Left cardiac atrium (tissue), 4 donors: ENCODE results near the gene MACROD2. TPM values are rescaled to one million over a fixed set of nuclear protein-coding genes. Genes with fewer than 3 reads are reported as not detected.

Source experiments
- ATAC-seq, 2 donors: fragments of 200-7000 bp; cut with Tn5 transposase; one replicate each; pipeline ENCODE4 v1.9.1; 2020; ENCODE audit warnings: mild to moderate bottlenecking in 2 of 2, moderate library complexity in 2 of 2
- DNase-seq: peaks from one replicate; pipeline ENCODE4 v3.0.0-alpha.2; 2020
- intact Hi-C, 2 donors: fragments of 100-400 bp; cut with DNase I; formaldehyde crosslinking; loops; one replicate each; pipeline versions ENCODE4 v1.14.1 to v1.15.1; 2022 to 2023
- total RNA-seq, 2 donors: library from RNA; stranded (reverse); fragmentation: NEBNext Ultra II Directional; extraction: Animal tissue kit (Norgen Biotek cat#: 25700); gene quantifications; one replicate each; pipeline ENCODE4 v1.2.1, GENCODE V29; 2021
- donor health status: DM: no; HTN: yes; CAD: no.
- donor health status: DM: no; HTN: yes; CAD: no; lungs with severe emphysema.
- donor health status: DM: yes; HTN: yes; CAD: no.
- donor health status: Dilated cardiomyopathy.

The MACROD2 gene
- total RNA-seq, 2 donors from 2014 or later, result 1.3 to 2.6 TPM

DNA sequence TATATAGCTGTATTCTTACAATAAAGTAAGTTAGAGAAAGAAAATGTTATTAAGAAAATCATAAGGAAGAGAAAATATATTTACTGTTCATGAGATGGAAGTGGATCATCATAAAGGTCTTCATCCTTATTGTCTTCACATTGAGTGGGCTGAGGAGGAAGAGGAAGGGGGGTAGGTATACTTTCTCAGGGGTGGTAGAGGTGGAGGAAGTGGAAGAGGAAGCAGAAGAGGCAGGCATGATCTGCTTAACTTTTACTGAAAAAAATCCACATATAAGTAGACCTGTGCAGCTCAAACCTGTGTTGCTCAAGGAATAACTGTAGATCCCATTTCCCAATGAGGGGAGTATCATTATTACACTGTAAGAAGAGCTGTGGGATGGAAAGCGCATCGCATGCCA, 1863.7 kb downstream of the MACROD2 start:
- no peak for ATAC-seq
- no peak for DNase-seq
- intact Hi-C loops, result no loop called here

DNA sequence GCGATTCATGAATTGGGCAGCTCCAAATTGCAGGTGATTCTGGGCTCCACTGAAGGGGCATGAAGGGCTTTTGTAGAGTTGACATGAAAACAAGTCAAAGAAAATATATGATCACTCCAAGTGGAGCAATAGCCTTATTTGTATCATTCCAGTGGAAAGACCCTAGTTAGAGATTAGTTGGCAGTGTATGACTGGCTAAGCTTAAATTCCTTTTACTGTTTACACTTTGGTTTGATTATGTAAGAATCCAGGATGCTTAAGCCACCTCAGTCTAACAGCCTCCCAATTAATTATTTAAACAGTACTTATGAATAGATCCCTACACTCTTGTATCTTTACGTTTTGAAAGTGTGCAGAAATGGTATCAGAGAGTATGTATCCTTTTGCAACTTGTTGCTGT, 1865.5 kb downstream of the MACROD2 start:
- intact Hi-C loops, result no loop called here
- DNase-seq, result no peak
- no peak for ATAC-seq

DNA sequence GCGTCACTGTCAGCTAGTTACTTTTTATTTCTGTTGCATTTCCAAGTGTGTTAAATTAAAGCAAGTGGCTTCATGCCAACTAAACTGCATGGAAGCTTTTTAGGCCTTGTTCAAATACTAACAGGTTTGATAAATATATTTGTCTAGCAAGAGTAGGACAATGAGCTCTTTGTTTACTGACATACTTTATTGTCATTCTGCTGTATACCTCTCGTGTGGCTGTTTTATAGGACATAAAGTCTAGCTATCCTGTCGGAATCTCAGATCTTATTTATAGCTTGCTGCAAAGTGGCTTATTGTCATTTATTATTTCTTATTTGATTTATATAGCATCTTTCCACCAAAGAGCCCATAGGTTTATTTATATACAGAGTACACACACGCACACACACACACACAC, 1866.9 kb downstream of the MACROD2 start:
- ATAC-seq, result no peak
- DNase-seq, result no peak
- intact Hi-C loops, result no loop called here

DNA sequence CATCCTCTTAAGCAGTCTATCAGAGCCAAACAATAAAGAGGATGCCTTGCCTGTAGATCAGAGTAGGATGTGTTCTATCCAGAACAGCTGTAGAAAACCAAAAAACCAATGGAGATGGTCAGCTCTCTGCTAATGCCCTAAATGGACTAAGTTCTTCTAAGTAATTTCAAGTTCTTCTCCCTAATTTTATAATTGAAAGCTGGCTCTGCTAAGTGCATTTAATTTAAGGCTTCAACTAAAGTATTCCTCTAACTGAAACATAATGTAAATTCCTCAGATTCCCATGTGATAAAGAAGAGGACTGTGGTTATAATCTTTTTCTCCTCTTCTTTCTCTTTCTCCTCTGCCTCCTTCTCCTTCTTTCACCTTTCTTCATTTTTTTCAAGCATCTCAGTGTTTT, 1868.4 kb downstream of the MACROD2 start:
- ATAC-seq, result no peak
- intact Hi-C loops, result no loop called here
- DNase-seq, result no peak

DNA sequence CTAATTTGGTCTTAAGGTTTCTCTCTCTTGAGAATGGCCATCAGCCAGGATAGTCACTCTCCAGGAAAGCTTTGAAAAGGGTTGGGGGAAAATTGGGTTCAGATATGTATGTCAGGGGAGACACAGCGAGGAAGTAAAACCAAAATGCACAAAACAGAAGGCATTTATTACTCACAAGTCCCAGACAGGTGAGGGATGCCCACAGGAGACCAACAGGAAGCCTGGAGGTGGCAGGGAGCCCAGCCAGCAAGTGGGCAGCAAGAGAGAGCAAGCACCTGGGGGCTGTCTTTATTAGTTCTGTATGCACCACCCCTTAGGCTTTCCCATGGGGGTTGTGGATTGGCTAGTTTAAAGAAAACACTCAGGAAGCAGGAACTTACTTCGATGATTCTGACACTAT, 1870.2 kb downstream of the MACROD2 start:
- intact Hi-C loops, result no loop called here
- DNase-seq (no peak), ATAC-seq (no peak)

DNA sequence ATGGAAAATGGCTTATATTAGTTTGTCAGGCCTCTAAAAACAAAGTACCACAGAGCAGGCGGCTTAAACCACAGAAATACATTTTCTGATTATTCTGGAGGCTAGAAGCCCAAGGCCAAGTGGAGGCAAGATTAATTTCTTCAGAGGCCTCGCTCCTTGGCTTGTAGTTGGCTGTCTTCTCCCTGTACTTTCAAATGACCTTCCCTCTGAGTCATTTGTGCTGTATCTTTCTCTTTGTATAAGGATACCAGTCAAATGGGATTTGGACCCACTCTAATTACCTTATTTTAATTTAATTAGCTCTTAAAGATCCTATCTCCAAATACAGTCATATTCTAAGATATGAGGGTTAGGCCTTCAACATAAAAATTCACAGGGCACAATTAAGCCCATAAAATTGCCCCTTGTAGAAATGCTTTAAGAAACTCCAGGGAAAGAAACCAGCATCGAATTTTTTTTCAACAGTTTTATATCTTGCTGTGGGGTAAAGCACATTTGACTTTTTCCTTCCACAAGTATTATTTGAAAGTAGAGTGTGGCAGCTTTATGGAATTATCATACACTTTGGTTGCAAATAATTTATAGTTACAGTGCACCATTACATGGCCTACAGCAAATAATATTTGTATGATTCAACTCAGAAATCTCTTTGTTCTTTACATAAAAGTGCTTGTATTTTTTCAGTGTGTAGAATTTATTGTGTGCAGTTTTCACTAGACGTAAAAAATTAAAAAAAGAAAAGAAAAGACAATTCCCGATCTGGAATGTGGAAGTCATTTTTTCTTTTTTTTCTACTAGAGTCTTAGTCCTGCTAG, 1871.8 kb downstream of the MACROD2 start:
- intact Hi-C loops, result no loop called here
- no peak for ATAC-seq
- no peak for DNase-seq

DNA sequence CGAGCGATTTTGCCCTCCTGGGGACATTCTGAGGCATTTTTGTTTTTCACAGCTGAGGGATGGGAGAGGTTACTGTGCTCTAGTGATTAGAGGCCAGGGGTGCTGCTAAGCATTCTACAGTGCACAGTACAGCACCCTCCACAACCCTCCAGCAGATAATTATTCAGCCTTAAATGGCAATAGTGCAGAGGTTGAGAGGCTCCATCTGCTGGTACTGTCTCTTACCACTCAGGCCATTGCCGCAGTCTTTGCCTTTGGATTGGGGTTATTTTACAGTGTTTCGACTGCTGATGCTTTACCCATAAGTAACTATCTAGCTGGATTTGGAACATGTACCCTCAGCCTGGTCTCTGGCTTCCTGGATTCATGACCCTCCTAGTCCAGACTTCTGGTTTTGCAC, 1872.6 kb downstream of the MACROD2 start:
- no peak for DNase-seq
- intact Hi-C loops, result no loop called here
- no peak for ATAC-seq

DNA sequence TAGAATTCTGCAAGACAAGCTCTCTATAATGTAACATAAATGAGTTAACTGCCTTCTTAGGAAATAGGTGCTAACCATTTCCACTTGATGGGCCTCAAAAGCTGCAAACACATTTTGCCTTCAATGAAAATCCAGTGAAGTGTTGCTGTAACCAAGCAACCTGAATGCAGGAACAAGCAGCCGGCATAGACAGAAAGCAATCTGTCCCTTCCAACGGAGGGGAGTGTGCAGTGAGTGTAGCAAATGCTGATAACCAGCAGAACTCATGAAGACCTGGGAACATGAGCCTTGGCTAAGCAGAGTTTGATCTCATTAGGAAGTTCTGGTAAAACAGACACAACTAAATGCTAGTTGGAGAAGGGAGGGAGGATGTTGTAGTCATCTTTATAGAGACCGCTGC, 1880.1 kb downstream of the MACROD2 start:
- intact Hi-C loops, result no loop called here
- ATAC-seq (no peak), DNase-seq (no peak)

DNA sequence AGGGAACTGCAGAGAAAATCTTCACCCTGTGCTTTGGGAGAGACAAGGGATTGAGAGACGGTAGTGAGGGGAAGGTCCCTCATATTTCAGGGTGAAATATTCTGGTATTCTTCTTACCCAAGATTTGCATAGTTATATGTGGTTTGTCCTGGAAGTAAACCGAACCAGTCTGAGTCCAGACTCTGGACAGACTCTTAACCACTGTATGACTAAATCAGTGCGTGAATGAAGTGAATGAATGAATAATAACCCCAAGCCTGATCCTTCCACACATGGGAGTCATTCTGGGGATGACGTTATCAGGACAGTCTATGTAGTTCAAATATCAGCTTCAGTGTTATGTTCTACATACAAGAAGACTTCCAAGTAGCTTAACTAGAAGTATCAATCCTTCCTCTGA, 1887.2 kb downstream of the MACROD2 start:
- ATAC-seq (no peak), DNase-seq (no peak)
- intact Hi-C loops, result no loop called here

DNA sequence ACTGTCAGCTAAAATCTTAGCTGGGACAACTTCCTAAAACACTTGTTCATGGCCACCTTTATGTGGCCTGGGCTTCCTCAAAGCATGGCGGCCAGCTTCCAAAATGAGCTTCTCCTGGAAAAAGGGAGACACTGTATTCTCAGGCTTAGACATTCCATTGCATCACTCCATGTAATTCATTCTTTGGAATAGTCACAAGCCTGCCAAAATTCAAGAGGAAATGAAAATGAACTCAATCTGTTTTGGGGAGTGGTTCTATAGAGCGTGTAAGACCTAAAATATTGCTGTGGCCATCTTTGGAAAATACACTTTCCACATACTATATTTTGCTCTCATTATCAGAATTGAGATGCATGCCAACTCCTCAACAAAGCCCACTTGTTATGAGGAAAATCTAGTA, 1890.9 kb downstream of the MACROD2 start:
- intact Hi-C loops, result no loop called here
- ATAC-seq (no peak), DNase-seq (no peak)

DNA sequence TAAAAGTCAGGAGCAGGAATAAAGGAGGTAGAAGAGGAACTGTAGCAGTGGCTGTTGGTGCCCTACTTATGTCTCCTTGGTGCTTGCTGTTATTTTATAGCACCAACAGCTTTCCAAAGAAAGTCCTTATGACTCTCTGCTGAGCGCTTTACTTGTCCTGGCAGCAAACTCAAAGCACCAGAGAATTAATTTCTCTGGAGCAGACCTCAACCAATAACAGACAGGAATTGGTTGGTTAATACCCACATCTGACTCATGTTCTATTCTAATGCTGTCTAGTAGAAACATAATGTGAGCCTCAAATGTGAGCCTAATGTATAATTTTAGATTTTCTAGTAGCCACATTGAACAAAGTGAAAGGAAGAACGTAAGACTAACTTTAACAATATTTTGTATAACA, 1892.1 kb downstream of the MACROD2 start:
- no peak for ATAC-seq
- no peak for DNase-seq
- intact Hi-C loops, result no loop called here

DNA sequence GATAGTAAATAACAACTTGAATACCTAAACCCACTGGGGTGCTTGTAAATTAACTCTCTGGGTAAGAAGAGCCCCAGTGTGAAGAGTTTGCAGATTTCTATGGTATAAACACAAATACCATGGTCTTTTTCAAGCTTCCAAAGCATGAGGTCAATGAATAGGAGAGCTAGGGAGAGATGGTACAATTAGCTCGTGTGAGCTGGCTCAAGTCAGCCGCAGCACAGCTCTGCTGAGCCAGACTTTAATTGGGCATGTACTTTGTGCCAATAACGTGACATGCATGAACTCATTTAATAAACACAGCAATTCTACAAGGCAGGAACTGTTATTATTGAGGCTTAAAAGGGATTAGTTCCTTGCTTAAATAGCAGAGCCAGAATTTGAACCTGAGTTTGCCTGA, 1893.7 kb downstream of the MACROD2 start:
- intact Hi-C loops, result no loop called here
- ATAC-seq (no peak), DNase-seq (no peak)

DNA sequence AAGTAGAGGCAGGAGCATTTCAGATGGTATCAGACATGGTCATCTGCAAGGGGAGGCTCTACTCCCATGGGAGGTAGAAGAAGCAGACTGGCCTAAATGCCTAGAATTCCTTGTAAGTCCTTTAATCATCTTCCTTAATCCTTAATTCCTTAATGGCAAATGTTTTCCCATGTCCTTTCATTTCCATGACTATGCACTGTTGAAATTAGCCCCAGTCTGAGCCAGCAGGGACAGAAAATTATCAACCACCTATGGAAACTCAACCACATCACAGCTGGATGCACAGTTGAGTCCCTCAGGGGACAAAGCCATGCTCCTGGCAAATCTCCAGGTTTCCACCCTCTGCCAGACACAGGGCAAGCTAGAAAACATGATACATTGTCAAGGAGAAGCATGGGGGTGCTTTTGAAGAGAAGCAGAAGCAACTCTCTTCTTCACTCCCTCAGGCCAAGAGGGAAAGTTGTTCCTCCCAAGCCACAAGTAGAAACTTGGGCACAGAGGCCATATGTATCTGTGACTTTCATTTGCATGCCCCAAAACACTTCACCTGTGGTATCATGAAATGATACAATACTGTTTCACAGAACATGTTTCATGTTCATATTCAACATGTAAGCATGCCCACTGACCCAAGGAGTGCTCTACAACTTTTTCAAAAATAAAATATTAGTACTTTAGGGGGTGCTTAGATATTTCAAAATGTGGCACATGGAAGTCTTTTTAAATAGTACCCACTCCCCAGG, 1894.4 kb downstream of the MACROD2 start:
- no peak for DNase-seq
- intact Hi-C loops, result no loop called here
- no peak for ATAC-seq

DNA sequence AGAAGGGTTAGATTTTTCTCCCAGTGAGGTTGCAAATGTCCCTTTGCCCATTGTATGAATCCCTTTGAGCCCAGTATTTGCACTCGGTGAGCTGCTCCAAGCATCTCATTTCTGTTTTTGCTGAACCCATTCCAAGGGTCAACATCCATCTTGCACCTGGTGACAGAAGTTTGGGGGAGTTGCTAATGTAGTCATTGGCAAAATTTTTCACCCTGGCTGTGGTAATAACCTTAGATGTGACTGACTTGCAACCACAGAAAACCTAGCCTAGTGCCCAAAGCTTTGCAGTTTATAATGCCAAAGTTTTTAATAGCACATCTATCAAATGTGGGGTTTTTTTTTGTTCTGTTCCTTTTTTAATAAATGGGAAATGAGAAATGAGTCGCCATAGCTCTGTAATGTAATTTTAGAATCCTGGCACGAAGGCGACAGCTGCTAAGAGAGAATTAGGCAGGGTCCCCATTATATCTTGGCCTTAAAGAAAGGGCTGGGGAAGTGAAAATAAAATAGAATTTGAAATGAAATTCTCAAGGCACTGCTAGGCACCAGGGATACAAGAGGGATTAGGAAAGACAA, 1895.2 kb downstream of the MACROD2 start:
- ATAC-seq, result no peak
- no peak for DNase-seq
- intact Hi-C loops, result no loop called here

DNA sequence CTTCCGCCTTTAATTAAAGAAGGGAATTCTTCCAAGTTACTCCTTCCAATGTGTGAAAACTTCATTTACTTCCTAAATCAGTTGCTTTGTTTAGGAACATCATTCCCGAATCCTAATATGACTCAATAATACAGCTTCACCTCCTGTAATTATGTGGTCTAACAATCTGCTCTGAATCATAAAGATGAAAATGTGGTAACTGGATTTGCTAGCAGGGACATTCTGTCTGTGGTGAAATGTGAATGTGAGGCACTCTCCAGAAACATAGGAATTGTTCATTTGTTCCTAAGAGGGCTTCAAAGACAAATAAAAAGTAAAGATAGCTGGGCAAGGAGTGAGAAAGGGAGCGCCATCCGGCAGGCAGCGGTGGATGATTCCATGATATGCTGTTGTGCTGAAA, 1899.8 kb downstream of the MACROD2 start:
- DNase-seq (no peak), ATAC-seq (no peak)
- intact Hi-C loops, result no loop called here

DNA sequence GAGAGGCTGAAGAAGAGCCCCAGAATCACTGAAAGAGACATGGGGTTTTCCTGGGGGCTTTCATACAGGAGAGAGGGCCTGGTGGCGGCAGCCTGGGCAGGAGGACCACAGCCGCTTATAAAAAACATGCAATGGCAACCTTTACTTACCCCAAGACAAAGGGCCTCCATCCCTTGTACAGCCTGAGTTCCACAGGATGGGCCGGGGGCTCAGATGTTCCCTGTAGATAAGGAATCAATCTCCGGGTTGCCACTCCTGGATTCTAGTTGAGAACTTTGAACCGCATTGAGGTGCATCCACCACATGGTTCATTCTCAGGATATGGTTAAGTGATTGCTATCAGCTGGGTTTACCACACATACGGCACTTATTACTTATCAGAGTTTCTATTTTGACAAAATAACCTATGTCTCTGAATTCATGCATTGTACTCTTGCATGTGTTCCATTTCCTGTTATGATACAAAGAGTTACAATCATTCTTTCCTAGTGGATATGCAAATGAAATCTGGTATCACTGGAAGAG, 1900.3 kb downstream of the MACROD2 start:
- ATAC-seq (no peak), DNase-seq (no peak)
- intact Hi-C loops, result no loop called here

DNA sequence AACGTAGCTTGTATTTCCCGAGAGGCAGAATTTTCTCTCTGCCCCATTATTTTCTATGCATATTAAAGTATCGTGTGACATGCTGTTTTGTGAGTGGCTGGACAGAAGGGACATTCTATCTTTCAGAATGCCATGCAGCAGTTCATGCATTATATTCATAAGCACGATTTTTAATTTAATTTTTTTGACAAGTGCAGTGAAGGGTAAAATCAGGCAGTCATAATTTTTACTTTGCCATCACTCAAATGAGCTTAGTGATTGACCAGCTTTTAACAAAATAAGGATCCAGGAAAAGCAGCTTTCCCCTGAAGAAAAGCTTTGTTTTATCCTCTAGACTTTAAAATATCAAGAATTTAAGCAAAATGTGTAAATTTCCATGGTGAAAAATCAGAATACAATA, 1904.7 kb downstream of the MACROD2 start:
- no peak for ATAC-seq
- intact Hi-C loops, result no loop called here
- DNase-seq, result no peak

DNA sequence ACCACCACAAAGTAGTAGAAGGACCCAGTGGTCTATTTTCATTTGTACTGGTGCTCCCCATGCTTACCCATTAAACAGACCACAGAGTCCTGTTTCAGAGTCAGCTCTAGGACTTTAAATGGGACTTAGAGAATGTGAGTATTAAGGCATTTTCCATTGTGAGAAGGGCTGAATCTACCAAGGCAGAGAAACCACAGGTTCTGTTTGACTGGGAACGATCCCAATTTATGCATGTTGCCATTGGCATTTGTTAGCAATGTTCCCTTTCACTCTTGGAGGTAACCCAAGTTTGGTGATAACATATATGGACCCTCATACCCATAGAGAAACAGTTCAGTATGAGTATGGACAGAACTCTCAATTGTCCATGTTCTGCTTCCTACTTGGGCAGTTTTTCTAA, 1905.1 kb downstream of the MACROD2 start:
- intact Hi-C loops, result no loop called here
- ATAC-seq (no peak), DNase-seq (no peak)

DNA sequence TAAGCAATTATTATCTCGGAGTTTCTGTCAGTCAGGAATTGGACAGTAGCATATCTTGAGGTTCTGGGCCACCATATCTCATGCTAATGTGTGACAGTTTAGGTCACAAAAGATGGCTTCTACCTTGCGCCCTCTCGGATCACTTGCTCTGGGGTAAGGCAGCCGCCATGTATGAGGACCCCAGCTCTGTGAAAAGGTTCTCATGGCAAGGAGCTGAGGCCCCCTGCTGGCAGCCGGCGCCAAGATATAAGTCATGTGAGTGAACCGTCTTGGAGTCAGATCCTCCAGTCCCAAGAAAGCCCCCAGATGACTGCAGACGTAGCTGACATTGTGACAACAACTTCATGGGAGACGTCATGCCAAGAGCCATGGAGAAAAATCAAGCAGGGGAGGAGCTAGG, 1907.2 kb downstream of the MACROD2 start:
- intact Hi-C loops, result no loop called here
- DNase-seq (no peak), ATAC-seq (no peak)

DNA sequence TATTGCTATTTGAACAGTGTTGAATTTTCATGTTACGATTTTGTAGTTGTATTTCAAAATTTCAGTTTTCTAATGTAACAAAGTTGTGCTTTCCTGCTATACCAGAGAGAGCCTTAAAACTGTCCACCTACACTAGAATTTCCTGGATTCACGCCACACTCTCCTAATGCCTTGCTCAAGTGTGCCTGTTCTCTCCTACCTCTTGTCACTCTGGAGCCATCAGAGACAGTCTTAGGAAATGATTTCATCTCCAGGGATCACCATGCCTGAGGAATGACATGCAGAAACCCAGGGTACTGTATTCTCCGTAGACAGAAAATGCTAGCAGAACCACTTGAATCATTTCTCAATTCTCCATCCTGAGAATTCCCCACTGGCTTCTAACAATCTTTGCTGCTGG, 1910.3 kb downstream of the MACROD2 start:
- ATAC-seq (no peak), DNase-seq (no peak)
- intact Hi-C loops, result no loop called here
